BE2C (cell line): ENCODE measurements around the gene PHC1.
A peak's percentile ranks its signal among the peaks of the same experiment; 100 is the strongest.

Source experiments
- DNase-seq: peaks from one replicate; pipeline ENCODE4 v3.0.0-alpha.2; 2020
- H3K27me3 ChIP-seq: fragments of 250-450 bp; sonication (Bioruptor Pico); 2 replicates; pipeline ENCODE4 v1.5.1; 2020; ENCODE audit warnings: mild to moderate bottlenecking
- H3K36me3 ChIP-seq: fragments of 250-450 bp; sonication (Bioruptor Pico); 2 replicates; pipeline ENCODE4 v1.5.1; 2020; ENCODE audit warnings: mild to moderate bottlenecking
- H3K4me1 ChIP-seq: fragments of 250-450 bp; sonication (Bioruptor Pico); 2 replicates; pipeline ENCODE4 v1.5.1; 2020
- H3K4me3 ChIP-seq: 2 replicates; pipeline ENCODE4 v1.5.1; 2011; ENCODE audit warnings: low read depth, low read length
- H3K9me3 ChIP-seq: fragments of 250-450 bp; sonication (Bioruptor Pico); 2 replicates; pipeline ENCODE4 v1.5.1; 2020
- CTCF ChIP-seq: IDR thresholded peaks from 2 replicates; pipeline ENCODE4 v1.5.1; 2012; ENCODE audit warnings: mild to moderate bottlenecking, low read depth, low read length

The PHC1 gene

DNA sequence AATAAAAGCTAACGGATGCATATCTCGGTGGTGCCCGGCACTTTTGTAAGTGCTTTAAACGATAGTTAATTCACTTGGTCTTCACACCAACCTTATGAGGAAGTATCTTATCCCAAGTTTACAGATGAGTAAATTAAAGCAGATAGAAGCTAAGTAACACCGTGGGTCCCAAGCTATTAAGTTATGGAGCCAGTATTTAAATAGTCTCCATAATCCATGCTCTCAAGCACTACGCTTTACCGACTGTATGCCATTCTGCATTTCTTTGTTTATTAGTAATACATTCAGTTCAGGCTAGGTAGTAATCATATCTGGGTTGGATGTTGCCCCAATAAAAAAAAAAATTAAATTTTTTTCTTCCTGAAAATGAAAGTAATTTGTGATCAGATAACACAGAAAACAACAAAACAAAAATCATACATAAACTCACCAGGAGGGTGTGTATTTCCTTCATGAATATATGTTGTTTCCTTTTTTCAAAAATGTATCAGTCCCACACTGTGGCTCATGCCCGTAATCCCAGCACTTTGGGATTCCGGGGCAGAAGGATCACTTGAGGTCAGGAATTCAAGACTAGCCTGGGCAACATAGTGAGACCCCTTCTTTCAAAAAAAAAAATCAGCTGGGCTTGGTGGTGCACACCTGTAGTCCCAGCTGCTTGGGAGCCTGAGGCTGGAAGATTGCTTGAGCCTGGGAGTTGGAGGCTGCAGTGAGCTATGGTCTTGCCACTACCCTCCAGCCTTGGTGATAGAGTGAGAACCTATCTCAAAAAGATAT is 36.6 kb downstream of the PHC1 start:
- no peaks in the 10 kb centered on the region for H3K9me3 ChIP-seq
- no peak for TF ChIP-seq CTCF
- peaks cover 4% of the 10 kb centered on the region for H3K36me3 ChIP-seq
- no peaks in the 10 kb centered on the region for H3K4me1 ChIP-seq
- no peaks in the 10 kb centered on the region for H3K27me3 ChIP-seq
- peak overlapping the region; percentile 99 for H3K4me3 ChIP-seq
- DNase-seq = no peak

GRCh38 chr12:8951744-8952143 is 37.4 kb downstream of the PHC1 start:
- Histone ChIP-seq H3K4me1 (no peaks in the 10 kb centered on the region), H3K9me3 (no peaks in the 10 kb centered on the region), H3K36me3 (no peaks in the 10 kb centered on the region), H3K4me3 (no peak overlapping the region), H3K27me3 (no peaks in the 10 kb centered on the region)
- TF ChIP-seq CTCF = no peak
- DNase-seq = no peak

GRCh38 chr12:8953773-8954402 is 39.6 kb downstream of the PHC1 start:
- no peaks in the 10 kb centered on the region for H3K4me1 ChIP-seq
- no peaks in the 10 kb centered on the region for H3K9me3 ChIP-seq
- no peaks in the 10 kb centered on the region for H3K27me3 ChIP-seq
- TF ChIP-seq CTCF = no peak
- H3K4me3 ChIP-seq = no peak overlapping the region
- no peak for DNase-seq
- H3K36me3 ChIP-seq = no peaks in the 10 kb centered on the region

DNA sequence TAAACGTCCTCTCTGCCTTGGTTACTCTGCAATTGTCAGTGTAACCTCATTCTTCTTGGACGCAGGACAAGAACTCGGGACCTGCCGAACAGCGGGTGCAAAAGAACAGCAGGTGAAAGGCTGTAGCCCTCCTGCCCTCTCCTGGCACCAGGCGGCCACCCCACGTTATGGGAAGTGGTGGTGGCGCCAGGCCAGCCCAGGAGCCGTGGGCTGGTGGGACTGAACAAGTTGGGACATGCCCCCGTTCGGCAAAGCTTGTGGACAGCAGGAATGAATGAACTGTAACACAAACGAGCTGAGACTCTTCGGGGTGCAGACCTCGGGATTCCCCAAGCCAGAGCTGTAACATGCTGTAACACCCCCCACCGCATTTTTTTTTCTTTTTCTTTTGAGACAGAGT is 41.8 kb downstream of the PHC1 start:
- TF ChIP-seq CTCF = no peak
- no peaks in the 10 kb centered on the region for H3K9me3 ChIP-seq
- no peak for DNase-seq
- H3K4me1 ChIP-seq = no peaks in the 10 kb centered on the region
- H3K4me3 ChIP-seq = no peak overlapping the region
- no peaks in the 10 kb centered on the region for H3K27me3 ChIP-seq
- no peaks in the 10 kb centered on the region for H3K36me3 ChIP-seq

DNA sequence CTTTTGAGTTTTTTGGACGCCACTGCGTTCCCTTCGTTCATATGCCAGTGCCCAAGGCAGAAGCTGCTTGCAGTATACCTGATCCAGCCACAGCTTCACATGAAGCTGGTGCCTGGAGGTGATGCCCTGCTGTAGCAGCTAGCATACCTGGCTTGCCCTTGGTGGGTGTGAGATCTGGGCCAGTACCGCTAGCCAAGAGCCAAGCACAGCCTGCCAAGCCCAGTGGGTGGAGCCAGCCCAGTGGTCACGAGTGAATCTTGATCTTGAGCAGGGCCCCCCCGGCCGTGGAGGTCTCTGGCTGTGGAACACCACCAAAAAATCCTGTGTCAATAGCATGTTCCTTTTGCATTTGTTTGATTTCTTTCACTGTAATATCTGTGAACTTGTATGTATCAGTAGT is 42.5 kb downstream of the PHC1 start:
- H3K27me3 ChIP-seq = no peaks in the 10 kb centered on the region
- no peaks in the 10 kb centered on the region for H3K4me1 ChIP-seq
- DNase-seq = no peak
- H3K9me3 ChIP-seq = no peaks in the 10 kb centered on the region
- no peaks in the 10 kb centered on the region for H3K36me3 ChIP-seq
- no peak for TF ChIP-seq CTCF
- no peak overlapping the region for H3K4me3 ChIP-seq

DNA sequence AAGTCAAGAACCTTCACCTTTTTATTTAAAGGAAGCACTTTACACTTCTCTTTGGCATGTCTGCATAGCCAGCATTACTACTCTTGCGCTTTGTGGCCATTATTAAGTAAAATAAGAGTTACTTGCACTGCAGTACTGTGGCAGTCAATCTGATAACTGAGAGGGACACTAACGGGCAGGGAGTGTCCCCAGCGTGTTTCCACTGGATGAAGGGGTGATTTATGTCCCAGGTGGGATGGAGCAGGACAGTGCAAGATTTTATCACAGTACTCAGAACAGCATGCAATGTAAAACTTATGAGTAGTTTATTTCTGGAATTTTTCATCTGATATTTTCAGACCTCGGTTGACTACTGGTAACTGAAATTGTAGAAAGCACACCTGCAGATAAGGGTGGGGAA is 43.3 kb downstream of the PHC1 start:
- no peak for DNase-seq
- Histone ChIP-seq H3K4me1 (no peaks in the 10 kb centered on the region), H3K4me3 (no peak overlapping the region), H3K9me3 (no peaks in the 10 kb centered on the region), H3K36me3 (no peaks in the 10 kb centered on the region), H3K27me3 (no peaks in the 10 kb centered on the region)
- no peak for TF ChIP-seq CTCF
